ENCODE results near the gene MKRN3.

GRCh38 chr15:23529891-23530290 is 35.6 kb upstream of the MKRN3 start:
- no peak for TF ChIP-seq POLR2A (IDR thresholded peaks at IDR 0.05)
- TF ChIP-seq CTCF (IDR thresholded peaks at IDR 0.05) = no peak
- TF ChIP-seq EP300 (IDR thresholded peaks at IDR 0.05) = no peak

Data from ovary (tissue), 3 donors.